ENCODE results near the gene TMEM181.

GRCh38 chr6:158667360-158667981 is 107.6 kb downstream of the TMEM181 start:
- TF ChIP-seq POLR2AphosphoS5 (IDR thresholded peaks at IDR 0.05; ENCODE audit: low read depth, low read length) (no peak), POLR2A (IDR thresholded peaks at IDR 0.05; ENCODE audit: low read depth, low read length) (no peak), TAF1 (IDR thresholded peaks at IDR 0.05; ENCODE audit: low read depth, low read length) (no peak), POU2F2 (IDR thresholded peaks at IDR 0.05; ENCODE audit: low read depth, low read length) (no peak), SPI1 (IDR thresholded peaks at IDR 0.05; ENCODE audit: low read depth, low read length) (peak; percentile 92)
